Myocyte (in vitro differentiated cells): Measurements from ENCODE around the gene MYOT. TPM values are rescaled to one million over a fixed set of nuclear protein-coding genes. Genes with fewer than 3 reads are reported as not detected.
"Not testable (repeated sequence)": the region's sequence is repeated elsewhere in the genome, so short reads cannot be mapped to it uniquely, and the experiment has no call there.

ENCODE experiments used
- DNase-seq: peaks from one replicate; pipeline ENCODE4 v3.0.0-alpha.2; 2012; ENCODE audit warnings: low read depth
- polyA plus RNA-seq: library from polyadenylated mRNA; unstranded; fragments of >200 nt; gene quantifications from one replicate; pipeline ENCODE4 v1.2.1, GENCODE V29; 2012; ENCODE audit warnings: missing spikeins
- total RNA-seq: library from RNA; depleted of rRNA; stranded (reverse); fragments of >200 nt; gene quantifications from 2 replicates; pipeline ENCODE4 v1.2.3, GENCODE V29; 2014

Gene MYOT
- total RNA-seq = 1.7 and 23.8 TPM in 2 replicates
- polyA plus RNA-seq = 1.00 TPM

- DNase-seq = peak; percentile 13
Measured at GRCh38 chr5:137867664-137868063, at the start of gene MYOT. Gene MYOT, plus strand, starts transcription at chr5:137867860. Its CDS starts 2,792 bp downstream, at chr5:137870652.

GRCh38 chr5:137819766-137820165, 47.9 kb upstream of the MYOT start:
- no peak for DNase-seq

- DNase-seq = peak; percentile 65
Measured at GRCh38 chr5:137822158-137822764, 45.4 kb upstream of the MYOT start.

GRCh38 chr5:137822984-137823383, 44.7 kb upstream of the MYOT start:
- DNase-seq = no peak

GRCh38 chr5:137825165-137825564, 42.5 kb upstream of the MYOT start:
- no peak for DNase-seq

- no peak for DNase-seq
Measured at GRCh38 chr5:137826067-137826466, 41.6 kb upstream of the MYOT start.

GRCh38 chr5:137828180-137828579, 39.5 kb upstream of the MYOT start:
- DNase-seq = peak; percentile 95

- peak; percentile 53 for DNase-seq
Measured at GRCh38 chr5:137828664-137829063, 39.0 kb upstream of the MYOT start.

- DNase-seq = no peak
Measured at GRCh38 chr5:137831105-137831504, 36.6 kb upstream of the MYOT start.

- DNase-seq = no peak
Measured at GRCh38 chr5:137831526-137831925, 36.1 kb upstream of the MYOT start.

- no peak for DNase-seq
Measured at GRCh38 chr5:137832416-137832815, 35.2 kb upstream of the MYOT start.

- no peak for DNase-seq
Measured at GRCh38 chr5:137833463-137833862, 34.2 kb upstream of the MYOT start.

GRCh38 chr5:137834498-137835049, 33.1 kb upstream of the MYOT start:
- no peak for DNase-seq

GRCh38 chr5:137836298-137836697, 31.4 kb upstream of the MYOT start:
- DNase-seq = peak; percentile 62

- DNase-seq = peak; percentile 84
Measured at GRCh38 chr5:137836997-137837396, 30.7 kb upstream of the MYOT start.

- DNase-seq = peak; percentile 92
Measured at GRCh38 chr5:137837491-137838394, 29.9 kb upstream of the MYOT start.

GRCh38 chr5:137838976-137839375, 28.7 kb upstream of the MYOT start:
- peak; percentile 34 for DNase-seq

- no peak for DNase-seq
Measured at GRCh38 chr5:137842296-137842695, 25.4 kb upstream of the MYOT start.

- DNase-seq = no peak
Measured at GRCh38 chr5:137843676-137844299, 23.9 kb upstream of the MYOT start.

- DNase-seq = peak; percentile 48
Measured at GRCh38 chr5:137845472-137845871, 22.2 kb upstream of the MYOT start.

- no peak for DNase-seq
Measured at GRCh38 chr5:137847687-137848086, 20.0 kb upstream of the MYOT start.

- not testable (repeated sequence) for DNase-seq
Measured at GRCh38 chr5:137853165-137853564, 14.5 kb upstream of the MYOT start.
